Tibial nerve (tissue), 4 donors: Measurements from ENCODE around the gene PFKFB3.

Experiments
- EP300 ChIP-seq, 2 donors: sonication (generic); formaldehyde crosslinking; IDR thresholded peaks; one replicate each; pipeline ENCODE4 v1.6.1; 2017; ENCODE audit warnings: antibody characterized with exemption in 2 of 2, mild to moderate bottlenecking in 1 of 2
- TF ChIP-seq, protein P1 (sequence below), 5 experiments: fragments of 200-600 bp in 3 of 5; fragments of 450-650 bp in 2 of 5; sonication (generic) in 3 of 5; IDR thresholded peaks; one replicate each; pipeline ENCODE4 v1.5.1; 2016 to 2019; ENCODE audit warnings: antibody characterized with exemption in 5 of 5, mild to moderate bottlenecking in 3 of 5, moderate library complexity in 2 of 5

DNA sequence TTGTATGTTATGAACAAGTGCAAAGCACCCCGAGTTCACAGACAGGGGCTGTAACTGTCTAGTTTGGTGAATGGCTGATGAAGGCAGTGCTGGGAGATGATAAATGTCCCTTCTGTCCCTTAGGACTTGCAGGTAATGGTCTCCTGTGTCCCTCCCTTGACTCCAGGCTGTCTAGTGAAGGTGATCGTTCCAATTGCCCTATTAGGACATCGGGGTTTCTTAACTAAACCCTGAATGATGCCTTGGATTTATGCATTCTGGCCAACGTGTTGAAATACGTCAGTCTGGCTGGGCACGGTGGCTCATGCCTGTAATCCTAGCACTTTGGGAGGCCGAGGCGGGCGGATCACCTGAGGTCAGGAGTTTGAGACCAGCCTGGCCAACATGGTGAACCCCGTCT, 69.4 kb downstream of the PFKFB3 start:
- TF ChIP-seq, protein P1, sequence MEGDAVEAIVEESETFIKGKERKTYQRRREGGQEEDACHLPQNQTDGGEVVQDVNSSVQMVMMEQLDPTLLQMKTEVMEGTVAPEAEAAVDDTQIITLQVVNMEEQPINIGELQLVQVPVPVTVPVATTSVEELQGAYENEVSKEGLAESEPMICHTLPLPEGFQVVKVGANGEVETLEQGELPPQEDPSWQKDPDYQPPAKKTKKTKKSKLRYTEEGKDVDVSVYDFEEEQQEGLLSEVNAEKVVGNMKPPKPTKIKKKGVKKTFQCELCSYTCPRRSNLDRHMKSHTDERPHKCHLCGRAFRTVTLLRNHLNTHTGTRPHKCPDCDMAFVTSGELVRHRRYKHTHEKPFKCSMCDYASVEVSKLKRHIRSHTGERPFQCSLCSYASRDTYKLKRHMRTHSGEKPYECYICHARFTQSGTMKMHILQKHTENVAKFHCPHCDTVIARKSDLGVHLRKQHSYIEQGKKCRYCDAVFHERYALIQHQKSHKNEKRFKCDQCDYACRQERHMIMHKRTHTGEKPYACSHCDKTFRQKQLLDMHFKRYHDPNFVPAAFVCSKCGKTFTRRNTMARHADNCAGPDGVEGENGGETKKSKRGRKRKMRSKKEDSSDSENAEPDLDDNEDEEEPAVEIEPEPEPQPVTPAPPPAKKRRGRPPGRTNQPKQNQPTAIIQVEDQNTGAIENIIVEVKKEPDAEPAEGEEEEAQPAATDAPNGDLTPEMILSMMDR (IDR thresholded peaks at IDR 0.05), result no peak
- TF ChIP-seq EP300 (IDR thresholded peaks at IDR 0.05), result no peak
